Mesothelial cell of epicardium (in vitro differentiated cells): Measurements from ENCODE around the gene PRSS38. TPM values are rescaled to one million over a fixed set of nuclear protein-coding genes. Genes with fewer than 3 reads are reported as not detected.

Experiments
- DNase-seq, 2 experiments: peaks; one replicate each; pipeline ENCODE4 v3.0.0; 2021; ENCODE audit warnings: low spot score in 2 of 2; ENCODE audit not compliant: unreplicated experiment in 2 of 2
- H3K27ac Mint-ChIP-seq: 2 replicates; pipeline ENCODE4 v1.8.0; 2021; ENCODE audit warnings: mixed read lengths
- H3K27me3 Mint-ChIP-seq: 2 replicates; pipeline ENCODE4 v1.8.0; 2021; ENCODE audit warnings: low read depth, mixed read lengths
- H3K36me3 Mint-ChIP-seq: 2 replicates; pipeline ENCODE4 v1.8.0; 2021; ENCODE audit warnings: mixed read lengths
- H3K4me1 Mint-ChIP-seq: 2 replicates; pipeline ENCODE4 v1.8.0; 2021; ENCODE audit warnings: mixed read lengths
- H3K4me3 Mint-ChIP-seq: 2 replicates; pipeline ENCODE4 v1.8.0; 2021; ENCODE audit warnings: mild to moderate bottlenecking, moderate library complexity, mixed read lengths
- H3K9me3 Mint-ChIP-seq: 2 replicates; pipeline ENCODE4 v1.8.0; 2021; ENCODE audit warnings: mixed read lengths
- total RNA-seq: library from RNA; stranded (reverse); gene quantifications from 3 replicates; pipeline ENCODE4 v1.2.1, GENCODE V29; 2021
- TF ChIP-seq, protein P1 (sequence below): fragments of 200-600 bp; sonication (generic); IDR thresholded peaks from one replicate; pipeline ENCODE4 v1.5.0; 2021; ENCODE audit warnings: antibody characterized with exemption; ENCODE audit not compliant: unreplicated experiment

The PRSS38 gene
- total RNA-seq, 1 donor from 2014 or later = not detected

- Mint-ChIP-seq H3K4me3 (peak overlapping the region; percentile 47), H3K27ac (peak overlapping the region; percentile 81), H3K36me3 (no peaks in the 10 kb centered on the region), H3K9me3 (no peaks in the 10 kb centered on the region), H3K27me3 (peaks cover 2% of the 10 kb centered on the region), H3K4me1 (peaks cover 16% of the 10 kb centered on the region)
- TF ChIP-seq, protein P1, sequence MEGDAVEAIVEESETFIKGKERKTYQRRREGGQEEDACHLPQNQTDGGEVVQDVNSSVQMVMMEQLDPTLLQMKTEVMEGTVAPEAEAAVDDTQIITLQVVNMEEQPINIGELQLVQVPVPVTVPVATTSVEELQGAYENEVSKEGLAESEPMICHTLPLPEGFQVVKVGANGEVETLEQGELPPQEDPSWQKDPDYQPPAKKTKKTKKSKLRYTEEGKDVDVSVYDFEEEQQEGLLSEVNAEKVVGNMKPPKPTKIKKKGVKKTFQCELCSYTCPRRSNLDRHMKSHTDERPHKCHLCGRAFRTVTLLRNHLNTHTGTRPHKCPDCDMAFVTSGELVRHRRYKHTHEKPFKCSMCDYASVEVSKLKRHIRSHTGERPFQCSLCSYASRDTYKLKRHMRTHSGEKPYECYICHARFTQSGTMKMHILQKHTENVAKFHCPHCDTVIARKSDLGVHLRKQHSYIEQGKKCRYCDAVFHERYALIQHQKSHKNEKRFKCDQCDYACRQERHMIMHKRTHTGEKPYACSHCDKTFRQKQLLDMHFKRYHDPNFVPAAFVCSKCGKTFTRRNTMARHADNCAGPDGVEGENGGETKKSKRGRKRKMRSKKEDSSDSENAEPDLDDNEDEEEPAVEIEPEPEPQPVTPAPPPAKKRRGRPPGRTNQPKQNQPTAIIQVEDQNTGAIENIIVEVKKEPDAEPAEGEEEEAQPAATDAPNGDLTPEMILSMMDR = no peak
- DNase-seq = peak; percentile 18 to 44
These were observed 71.1 kb downstream of the PRSS38 start for GRCh38 chr1:227886503-227886961.

GRCh38 chr1:227886993-227887696 lies 71.7 kb downstream of the PRSS38 start:
- peak overlapping the region; percentile 77 for H3K27ac Mint-ChIP-seq
- TF ChIP-seq, protein P1 = no peak
- peak; percentile 63 to 77 for DNase-seq
- peaks cover 21% of the 10 kb centered on the region for H3K4me1 Mint-ChIP-seq
- no peaks in the 10 kb centered on the region for H3K9me3 Mint-ChIP-seq
- no peaks in the 10 kb centered on the region for H3K36me3 Mint-ChIP-seq
- H3K4me3 Mint-ChIP-seq = peak overlapping the region; percentile 47
- H3K27me3 Mint-ChIP-seq = no peaks in the 10 kb centered on the region

DNA sequence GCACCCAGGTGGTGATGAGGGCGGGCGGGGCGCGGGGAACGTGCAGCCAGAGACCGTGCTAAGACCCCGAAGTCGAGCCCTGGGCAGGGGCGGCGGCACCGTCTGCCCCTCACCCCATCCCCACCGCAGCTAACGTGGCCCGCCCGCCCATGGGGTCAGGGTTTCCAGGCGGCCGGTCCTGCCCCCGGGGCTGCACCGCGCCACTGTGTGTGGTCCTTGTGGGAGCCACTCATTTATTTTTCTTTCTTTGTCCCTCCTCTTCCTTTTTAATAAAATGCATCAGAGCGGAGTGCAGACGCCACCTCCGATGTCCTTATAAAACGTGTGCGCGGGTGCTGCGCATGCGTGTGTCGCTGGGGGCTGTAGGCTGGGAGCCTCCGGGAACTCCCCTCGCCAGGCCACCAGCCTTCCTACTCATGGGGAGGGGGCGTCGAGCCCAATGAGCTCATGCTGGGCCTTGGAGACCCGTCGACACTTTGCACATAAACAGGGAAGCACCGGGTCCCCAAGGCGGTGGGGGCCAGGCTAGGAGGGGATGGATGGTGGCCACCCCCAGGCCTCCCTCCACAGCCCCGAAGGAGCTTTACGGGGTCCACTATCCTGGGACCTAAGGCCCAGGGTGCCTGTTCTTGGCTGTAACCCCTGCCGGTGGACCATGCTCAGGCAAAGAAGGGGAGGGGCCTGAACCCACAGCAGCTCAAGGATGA lies 72.4 kb downstream of the PRSS38 start:
- Mint-ChIP-seq H3K27ac (peak overlapping the region; percentile 88), H3K4me1 (peaks cover 28% of the 10 kb centered on the region), H3K9me3 (no peaks in the 10 kb centered on the region), H3K4me3 (peak overlapping the region; percentile 62), H3K27me3 (no peaks in the 10 kb centered on the region), H3K36me3 (no peaks in the 10 kb centered on the region)
- TF ChIP-seq, protein P1 = no peak
- peak; percentile 27 to 50 for DNase-seq

- Mint-ChIP-seq H3K36me3 (no peaks in the 10 kb centered on the region), H3K27me3 (no peaks in the 10 kb centered on the region), H3K27ac (peak overlapping the region; percentile 25), H3K4me1 (peaks cover 34% of the 10 kb centered on the region), H3K9me3 (no peaks in the 10 kb centered on the region), H3K4me3 (no peak overlapping the region)
- no peak for DNase-seq
- TF ChIP-seq, protein P1 = no peak
These were observed 73.0 kb downstream of the PRSS38 start for GRCh38 chr1:227888404-227889046.

- peak overlapping the region; percentile 13 for H3K27ac Mint-ChIP-seq
- no peaks in the 10 kb centered on the region for H3K27me3 Mint-ChIP-seq
- TF ChIP-seq, protein P1 = no peak
- peaks cover 41% of the 10 kb centered on the region for H3K4me1 Mint-ChIP-seq
- no peak for DNase-seq
- no peaks in the 10 kb centered on the region for H3K36me3 Mint-ChIP-seq
- H3K4me3 Mint-ChIP-seq = no peak overlapping the region
- no peaks in the 10 kb centered on the region for H3K9me3 Mint-ChIP-seq
These were observed 73.8 kb downstream of the PRSS38 start for GRCh38 chr1:227889047-227889862.
